Psoas muscle (tissue), 8 donors: ENCODE measurements around the gene STK17B. TPM values are rescaled to one million over a fixed set of nuclear protein-coding genes. Genes with fewer than 3 reads are reported as not detected.

Experiments used
- ATAC-seq, 4 donors: fragments of 200-7000 bp; cut with Tn5 transposase; one replicate each; pipeline ENCODE4 v1.9.1; 2020; ENCODE audit warnings: moderate library complexity in 3 of 4, mild to moderate bottlenecking in 2 of 4
- DNase-seq, 2 donors: peaks; one replicate each; pipeline ENCODE4 v3.0.0-alpha.2; 2020
- H3K27ac ChIP-seq: fragments of 200-600 bp; one replicate; pipeline ENCODE4 v1.8.0; 2022
- H3K27me3 ChIP-seq, 3 donors: fragments of 200-600 bp in 1 of 3; one replicate each; pipeline versions ENCODE4 v1.6.1 to v1.8.0; 2013 to 2022; ENCODE audit warnings: low read length in 2 of 3, mild to moderate bottlenecking in 2 of 3, moderate library complexity in 1 of 3; ENCODE audit not compliant: insufficient read depth in 3 of 3
- H3K36me3 ChIP-seq, 2 donors: fragments of 200-600 bp in 1 of 2; one replicate each; pipeline versions ENCODE4 v1.6.1 to v1.8.0; 2013 to 2022; ENCODE audit warnings: low read depth in 1 of 2, mild to moderate bottlenecking in 1 of 2, moderate library complexity in 1 of 2; ENCODE audit not compliant: insufficient read depth in 1 of 2
- H3K4me1 ChIP-seq: fragments of 200-600 bp; one replicate; pipeline ENCODE4 v1.8.0; 2022
- H3K4me3 ChIP-seq: fragments of 200-600 bp; one replicate; pipeline ENCODE4 v1.8.0; 2022; ENCODE audit warnings: mild to moderate bottlenecking
- H3K9me3 ChIP-seq: fragments of 200-600 bp; one replicate; pipeline ENCODE4 v1.8.0; 2022
- WGBS, 3 donors: extraction: QIAGEN DNeasy Blood & Tissue Kit; methylation state at CpG; one replicate each; pipeline versions ENCODE4 v1.1.6 to v1.1.7; 2013; 5-methylcytosine and 5-hydroxymethylcytosine counted together
- intact Hi-C, 2 donors: fragments of 100-400 bp; cut with DNase I; formaldehyde crosslinking; loops; one replicate each; pipeline versions ENCODE4 v1.11.0 to v1.14.2; 2022
- polyA plus RNA-seq, 3 donors: library from polyadenylated mRNA; stranded (reverse); fragments of 200-250 nt; gene quantifications; one replicate each; pipeline ENCODE4 v1.2.3, GENCODE V29; 2013
- total RNA-seq, 4 donors: library from RNA; stranded (reverse); fragmentation: NEBNext Ultra II Directional in 2 of 4; extraction: Animal tissue kit (Norgen Biotek cat#: 25700) in 2 of 4; gene quantifications; one replicate each; pipeline versions ENCODE4 v1.2.1 to v1.2.4, GENCODE V29; 2021 to 2023
- TF ChIP-seq, protein P1 (sequence below): fragments of 200-600 bp; IDR thresholded peaks from one replicate; pipeline ENCODE4 v1.8.0; 2022; ENCODE audit warnings: antibody characterized with exemption
- donor health status: healthy with polysubstance abuse.
- donor health status: DM: no; HTN: no; CAD: no; lungs with moderate emphysema.
- donor health status: Bipolar disorder and iron deficiency.
- donor health status: healthy.
- donor health status: DM: yes; HTN: yes; CAD: no.
- donor health status: DM: no; HTN: no; CAD: no.
- donor health status: DM: no; HTN: no; CAD: no.
- donor health status: DM: yes; HTN: yes; CAD: no.

Gene STK17B
- total and polyA plus RNA-seq, 7 donors: 1.3 to 5.3 (median 3.1) TPM

DNA sequence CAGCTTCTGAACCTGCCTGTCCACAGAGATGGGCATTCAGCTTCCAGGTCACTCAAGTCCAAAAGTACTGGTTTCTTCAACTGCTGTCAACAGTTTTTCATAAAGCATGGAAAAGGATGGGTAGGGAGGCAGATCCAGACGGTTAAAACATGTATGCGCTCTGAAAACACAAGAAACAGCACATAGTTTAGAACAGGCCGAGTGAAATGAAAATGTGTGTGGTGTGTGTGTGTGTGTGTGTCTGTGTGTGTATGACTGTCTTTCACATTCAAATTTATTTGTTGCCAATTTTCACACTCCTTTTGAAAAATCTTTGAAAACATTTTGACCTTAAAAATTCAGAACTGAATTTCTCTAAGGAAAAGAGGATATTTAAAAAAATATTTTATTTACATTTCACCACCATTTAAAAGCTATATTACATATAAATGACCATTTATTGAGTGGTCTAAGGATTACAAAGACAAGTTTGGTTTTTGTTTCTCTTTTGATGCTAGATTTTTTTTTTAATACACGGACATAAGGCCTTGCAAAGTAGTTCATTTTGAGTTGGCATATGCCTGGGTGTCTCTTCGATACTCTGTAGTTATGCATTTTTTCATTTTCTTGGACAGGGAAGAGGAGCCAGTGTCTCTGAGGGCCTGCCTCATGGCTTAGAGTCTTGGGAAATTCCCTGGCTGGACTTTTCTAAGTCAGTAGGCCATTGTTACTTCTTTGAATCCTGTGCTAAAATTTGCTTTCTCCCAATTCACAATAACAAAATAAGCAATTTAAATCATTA lies 30.0 kb upstream of the STK17B start:
- DNase-seq (no peak), ATAC-seq (no peak)
- H3K9me3 ChIP-seq: no peaks in the 10 kb centered on the region
- no peaks in the 10 kb centered on the region for H3K27me3 ChIP-seq
- TF ChIP-seq, protein P1, sequence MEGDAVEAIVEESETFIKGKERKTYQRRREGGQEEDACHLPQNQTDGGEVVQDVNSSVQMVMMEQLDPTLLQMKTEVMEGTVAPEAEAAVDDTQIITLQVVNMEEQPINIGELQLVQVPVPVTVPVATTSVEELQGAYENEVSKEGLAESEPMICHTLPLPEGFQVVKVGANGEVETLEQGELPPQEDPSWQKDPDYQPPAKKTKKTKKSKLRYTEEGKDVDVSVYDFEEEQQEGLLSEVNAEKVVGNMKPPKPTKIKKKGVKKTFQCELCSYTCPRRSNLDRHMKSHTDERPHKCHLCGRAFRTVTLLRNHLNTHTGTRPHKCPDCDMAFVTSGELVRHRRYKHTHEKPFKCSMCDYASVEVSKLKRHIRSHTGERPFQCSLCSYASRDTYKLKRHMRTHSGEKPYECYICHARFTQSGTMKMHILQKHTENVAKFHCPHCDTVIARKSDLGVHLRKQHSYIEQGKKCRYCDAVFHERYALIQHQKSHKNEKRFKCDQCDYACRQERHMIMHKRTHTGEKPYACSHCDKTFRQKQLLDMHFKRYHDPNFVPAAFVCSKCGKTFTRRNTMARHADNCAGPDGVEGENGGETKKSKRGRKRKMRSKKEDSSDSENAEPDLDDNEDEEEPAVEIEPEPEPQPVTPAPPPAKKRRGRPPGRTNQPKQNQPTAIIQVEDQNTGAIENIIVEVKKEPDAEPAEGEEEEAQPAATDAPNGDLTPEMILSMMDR: no peak
- 47 to 55% (median 48%) methylated on average over 5 of the region's 5 CpGs for WGBS, 3 donors
- intact Hi-C loops: no loop called here
- H3K4me1 ChIP-seq: no peaks in the 10 kb centered on the region
- H3K27ac ChIP-seq: no peak overlapping the region
- no peaks in the 10 kb centered on the region for H3K36me3 ChIP-seq
- H3K4me3 ChIP-seq: no peak overlapping the region

DNA sequence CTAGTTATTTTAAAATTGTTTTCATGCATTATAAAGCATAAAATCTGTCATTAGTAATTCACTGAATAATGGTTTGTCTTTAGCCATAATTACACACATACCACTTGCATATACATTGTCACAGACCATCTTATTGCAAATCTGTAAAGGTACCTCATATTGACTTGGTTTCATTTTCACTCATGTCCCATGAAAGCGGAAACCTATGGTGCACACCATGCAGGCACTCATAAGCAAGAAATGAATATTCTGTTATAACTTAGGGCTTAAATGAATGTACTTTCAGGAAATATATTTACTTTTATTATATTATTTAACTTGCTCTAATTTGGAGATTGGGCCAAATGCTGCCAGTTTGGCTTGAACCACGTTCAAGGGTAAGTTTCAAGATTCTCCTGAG lies 29.2 kb upstream of the STK17B start:
- intact Hi-C loops: no loop called here

DNA sequence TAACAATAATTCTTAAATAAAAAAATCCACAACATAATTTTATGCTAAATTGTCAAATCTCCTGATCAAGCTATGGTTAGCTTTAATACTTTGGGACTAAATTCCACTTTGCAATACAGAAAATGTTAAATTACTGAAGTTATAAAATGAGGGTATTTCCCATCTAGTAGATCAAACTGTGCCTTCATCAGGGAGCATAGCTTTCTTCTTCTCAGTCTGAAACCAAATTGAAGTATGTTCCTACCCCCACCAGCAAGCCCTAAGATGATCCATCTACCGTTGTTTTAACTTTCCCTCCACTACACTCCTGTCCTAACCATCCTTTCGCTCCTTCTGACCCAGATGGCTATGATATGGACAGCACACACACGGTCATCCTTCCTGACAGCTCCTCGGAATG lies 24.4 kb upstream of the STK17B start:
- 77 to 83% (median 79%) methylated on average over 4 of the region's 4 CpGs for WGBS, 3 donors
- TF ChIP-seq, protein P1: no peak

More for the DNA sequence above, 29.2 kb upstream of the STK17B start:
- Histone ChIP-seq H3K4me3 (no peak overlapping the region), H3K36me3 (no peaks in the 10 kb centered on the region), H3K27ac (no peak overlapping the region), H3K27me3 (no peaks in the 10 kb centered on the region), H3K9me3 (no peaks in the 10 kb centered on the region), H3K4me1 (no peaks in the 10 kb centered on the region)
- no peak for DNase-seq
- 70 to 86% (median 79%) methylated on average over 2 of the region's 2 CpGs for WGBS, 3 donors
- TF ChIP-seq, protein P1: no peak
- no peak for ATAC-seq

DNA sequence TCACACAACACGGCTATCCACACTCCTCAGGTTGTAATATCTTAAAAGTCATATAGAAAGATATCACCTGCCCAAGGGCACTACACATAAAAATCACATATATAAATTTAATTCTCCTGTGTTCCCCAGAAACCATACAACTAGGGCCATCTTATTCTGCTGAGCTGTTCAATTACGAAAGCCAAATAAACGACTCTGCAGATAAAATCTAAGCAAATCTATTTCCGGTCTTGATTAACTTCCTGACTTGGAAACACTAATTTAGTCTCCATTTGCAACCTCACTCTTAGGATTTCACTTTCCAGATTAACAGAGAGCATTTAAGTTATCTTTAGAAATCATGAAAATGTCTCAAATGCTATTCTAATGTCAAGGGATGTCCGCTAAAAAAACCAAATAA lies 23.9 kb upstream of the STK17B start:
- Histone ChIP-seq H3K4me3 (no peak overlapping the region), H3K4me1 (no peaks in the 10 kb centered on the region), H3K27ac (no peak overlapping the region), H3K36me3 (no peaks in the 10 kb centered on the region), H3K9me3 (no peaks in the 10 kb centered on the region), H3K27me3 (no peaks in the 10 kb centered on the region)
- TF ChIP-seq, protein P1: no peak
- intact Hi-C loops: no loop called here
- 69 to 75% (median 71%) methylated on average over 5 of the region's 5 CpGs for WGBS, 3 donors
- no peak for DNase-seq
- ATAC-seq: no peak

More for the DNA sequence above, 24.4 kb upstream of the STK17B start:
- H3K4me3 ChIP-seq: no peak overlapping the region
- no peak for DNase-seq
- no peaks in the 10 kb centered on the region for H3K27me3 ChIP-seq
- no peak overlapping the region for H3K27ac ChIP-seq
- no peaks in the 10 kb centered on the region for H3K36me3 ChIP-seq
- no peak for ATAC-seq
- H3K4me1 ChIP-seq: no peaks in the 10 kb centered on the region
- no peaks in the 10 kb centered on the region for H3K9me3 ChIP-seq
- intact Hi-C loops: no loop called here

DNA sequence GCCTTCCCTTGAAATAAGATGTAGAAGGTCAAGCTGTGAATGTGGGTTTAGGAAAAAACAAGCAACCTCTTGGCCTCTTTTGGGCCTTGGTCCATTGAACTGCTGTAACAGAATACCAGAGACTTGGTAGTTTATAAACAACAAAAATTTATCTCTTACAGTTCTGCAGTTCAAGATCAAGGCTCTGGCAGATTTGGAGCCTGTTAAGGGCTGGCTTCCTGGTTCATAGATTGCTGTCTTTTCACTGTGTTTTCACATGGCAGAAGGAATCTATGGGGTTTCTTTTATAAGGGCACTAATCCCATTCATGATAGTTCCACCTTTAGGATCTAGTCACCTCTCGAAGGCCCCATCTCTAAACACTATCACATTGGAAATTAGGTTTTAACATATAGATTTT lies 20.2 kb upstream of the STK17B start:
- Histone ChIP-seq H3K4me1 (no peaks in the 10 kb centered on the region), H3K36me3 (no peaks in the 10 kb centered on the region), H3K27me3 (no peaks in the 10 kb centered on the region), H3K4me3 (no peak overlapping the region), H3K9me3 (no peaks in the 10 kb centered on the region), H3K27ac (no peak overlapping the region)
- TF ChIP-seq, protein P1: no peak
- no peak for ATAC-seq
- no peak for DNase-seq
- 94 to 99% (median 97%) methylated on average over 1 of the region's 1 CpG for WGBS, 3 donors
- intact Hi-C loops: no loop called here
